ENCODE measurements around the gene SLC6A8.

The SLC6A8 gene

GRCh38 chrX:153687121-153688039 lies at the start of gene SLC6A8:
Gene SLC6A8 (plus strand): TSS chrX:153687926. CDS start chrX:153688575, 649 bp downstream.
- peak; percentile 80 for DNase-seq

GRCh38 chrX:153638041-153638371 lies 49.7 kb upstream of the SLC6A8 start:
- no peak for DNase-seq

GRCh38 chrX:153638436-153639176 lies 49.1 kb upstream of the SLC6A8 start:
- no peak for DNase-seq

- DNase-seq = no peak
Observed at GRCh38 chrX:153639177-153640044, 48.3 kb upstream of the SLC6A8 start.

DNA sequence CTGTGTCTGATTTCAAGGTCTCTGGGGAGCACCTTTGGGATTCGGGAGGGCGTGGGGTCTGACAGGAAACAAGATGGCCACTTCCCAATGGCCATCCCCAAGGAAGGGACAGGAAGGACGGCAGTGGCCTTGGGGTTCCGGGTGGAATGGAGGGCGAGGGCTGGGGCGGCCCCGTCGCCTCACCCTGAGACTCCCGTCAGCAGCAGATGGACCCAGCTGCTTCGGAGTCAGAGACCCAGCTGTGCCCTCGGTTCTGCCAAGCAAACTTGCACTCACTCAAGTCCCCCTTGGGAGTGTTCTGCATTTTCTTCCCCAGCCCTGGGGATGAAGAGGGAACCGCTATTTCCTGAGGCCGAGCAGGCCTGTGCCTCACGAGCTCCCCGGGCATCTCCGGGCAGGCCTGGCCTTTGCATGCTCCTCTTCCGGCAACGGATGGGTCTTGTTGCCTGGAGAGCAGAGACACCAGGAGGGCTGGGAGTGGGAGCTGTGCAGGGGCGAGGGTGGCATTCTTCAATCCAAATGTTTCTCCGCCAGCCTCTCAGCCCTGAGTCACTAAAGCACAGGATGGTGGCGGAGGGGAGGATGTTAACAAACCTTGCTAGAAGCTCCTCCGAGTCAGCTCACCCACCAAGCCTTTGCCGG lies 47.6 kb upstream of the SLC6A8 start:
- no peak for DNase-seq

DNA sequence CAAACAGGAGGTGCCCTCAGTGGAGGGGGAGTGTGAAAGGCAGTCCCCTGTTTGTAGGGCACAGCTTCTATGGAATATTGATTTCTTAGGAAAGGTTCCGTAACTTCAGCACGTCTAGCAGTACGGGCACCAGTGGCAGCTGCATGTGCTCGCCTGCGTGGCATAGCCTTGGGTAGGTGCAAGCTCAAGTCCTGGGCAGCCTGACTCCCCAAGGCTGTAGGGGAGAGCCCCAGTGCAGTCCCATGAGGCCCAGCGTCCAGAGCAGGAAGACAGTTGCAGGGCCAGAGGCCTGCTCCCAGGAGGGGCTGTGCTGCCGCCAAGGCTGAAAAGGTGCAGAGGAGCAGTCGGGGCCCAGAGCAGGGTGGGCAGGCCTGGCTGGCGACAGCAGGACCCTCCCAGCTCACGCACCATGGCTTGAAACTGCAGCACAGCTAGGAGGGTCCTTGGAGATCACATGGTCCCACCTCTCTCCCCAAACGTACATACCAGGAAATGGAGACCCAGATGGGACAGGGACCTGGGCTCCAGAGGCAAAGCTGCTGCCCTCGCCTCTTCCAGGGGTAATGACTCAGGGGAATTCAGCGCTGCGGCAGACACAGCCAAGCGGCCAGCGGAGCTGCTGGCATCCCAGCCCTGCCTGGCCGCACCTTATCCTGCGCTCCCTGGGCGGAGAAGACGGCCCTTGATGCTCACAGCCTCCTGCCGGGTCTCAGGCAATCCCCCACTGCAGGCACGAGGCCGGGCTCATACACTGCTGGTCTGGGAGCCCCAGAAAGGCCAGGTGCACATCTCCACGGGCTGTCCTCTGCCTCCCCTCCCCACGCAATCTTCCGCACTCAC lies 46.8 kb upstream of the SLC6A8 start:
- DNase-seq = no peak

DNA sequence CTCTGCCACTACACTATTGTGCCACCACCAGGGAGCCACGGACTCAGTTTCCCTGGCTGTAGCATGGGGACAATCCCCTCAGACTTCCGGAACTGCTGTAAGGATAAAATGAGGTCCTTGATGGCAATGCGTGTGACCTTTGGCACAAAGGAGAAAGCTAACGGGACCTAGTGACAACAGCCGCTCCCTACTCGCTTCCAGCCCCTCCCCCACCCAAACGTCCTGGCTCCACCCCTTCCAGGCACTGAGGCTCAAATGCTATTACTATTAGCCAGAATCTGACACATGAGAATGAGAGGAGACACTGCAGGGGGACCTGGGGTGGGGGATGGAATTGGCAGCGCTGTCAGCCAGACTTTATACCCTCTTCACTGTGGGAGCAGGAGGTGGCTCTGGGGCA lies 46.1 kb upstream of the SLC6A8 start:
- peak; percentile 21 for DNase-seq

DNA sequence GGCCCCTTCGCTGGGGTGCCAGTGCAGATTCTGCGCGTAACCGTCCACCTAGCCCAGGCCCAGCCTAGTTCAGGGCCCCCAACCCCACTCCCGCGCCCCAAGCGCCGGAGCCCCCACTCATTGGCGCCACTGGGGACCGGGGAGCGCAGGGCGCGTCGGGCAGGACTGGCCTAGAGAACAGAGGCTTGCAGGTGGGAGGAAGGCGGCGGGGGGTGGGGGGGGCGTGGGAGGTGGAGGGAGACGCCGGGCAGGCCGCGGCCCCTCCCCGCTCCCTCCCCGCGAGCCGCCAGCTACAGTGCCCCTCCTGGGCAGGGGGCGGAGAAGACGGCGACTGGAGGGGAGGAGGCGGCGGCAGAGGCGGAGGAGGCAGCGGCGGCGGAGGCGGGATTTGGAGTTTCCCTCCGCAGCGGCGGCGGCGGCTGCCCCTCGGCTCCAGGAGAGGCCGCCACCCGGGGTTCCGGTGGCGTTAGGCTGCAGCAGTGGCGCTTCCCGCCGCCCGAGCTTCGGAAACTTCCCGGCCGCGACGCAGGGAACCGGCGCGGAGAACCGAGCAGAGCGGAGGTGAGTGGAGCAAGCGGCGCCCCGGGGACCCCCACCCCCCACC lies 45.6 kb upstream of the SLC6A8 start:
- DNase-seq = peak; percentile 41

DNA sequence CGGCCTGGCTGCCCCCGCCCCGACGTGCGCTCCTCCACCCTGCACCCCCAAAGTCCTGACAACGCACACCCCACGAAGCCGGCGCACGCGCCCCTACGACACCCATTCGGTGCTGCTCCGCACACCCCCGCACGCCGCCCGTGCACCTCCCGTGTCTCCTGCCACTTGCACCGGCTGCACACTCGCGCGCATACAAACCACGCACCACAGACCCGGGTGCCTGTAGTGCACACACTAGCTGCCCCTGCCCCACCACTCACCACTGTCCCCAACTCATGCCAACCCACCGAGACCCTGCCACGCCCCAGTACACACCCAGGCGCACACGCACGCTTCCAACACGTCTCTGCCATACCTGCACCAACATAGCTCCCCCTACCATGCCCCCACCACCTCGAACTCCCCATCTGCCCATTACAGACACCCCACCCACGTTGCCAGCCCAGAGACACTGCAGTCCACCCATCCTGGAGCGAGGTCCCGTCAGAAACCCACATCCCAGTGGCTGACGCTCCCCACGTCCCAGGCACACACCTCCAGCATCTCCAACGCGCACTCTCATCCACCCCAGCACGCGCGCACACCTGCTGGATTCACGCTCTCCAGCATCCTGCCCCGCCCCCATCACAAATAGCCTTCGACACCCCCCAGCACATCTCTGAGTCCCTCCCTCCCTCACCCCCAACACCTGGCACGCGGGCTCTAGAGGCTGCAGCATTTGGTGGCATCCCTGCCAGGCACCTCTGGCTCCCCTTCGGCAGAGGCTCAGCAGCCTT lies 44.9 kb upstream of the SLC6A8 start:
- DNase-seq = peak; percentile 46

DNA sequence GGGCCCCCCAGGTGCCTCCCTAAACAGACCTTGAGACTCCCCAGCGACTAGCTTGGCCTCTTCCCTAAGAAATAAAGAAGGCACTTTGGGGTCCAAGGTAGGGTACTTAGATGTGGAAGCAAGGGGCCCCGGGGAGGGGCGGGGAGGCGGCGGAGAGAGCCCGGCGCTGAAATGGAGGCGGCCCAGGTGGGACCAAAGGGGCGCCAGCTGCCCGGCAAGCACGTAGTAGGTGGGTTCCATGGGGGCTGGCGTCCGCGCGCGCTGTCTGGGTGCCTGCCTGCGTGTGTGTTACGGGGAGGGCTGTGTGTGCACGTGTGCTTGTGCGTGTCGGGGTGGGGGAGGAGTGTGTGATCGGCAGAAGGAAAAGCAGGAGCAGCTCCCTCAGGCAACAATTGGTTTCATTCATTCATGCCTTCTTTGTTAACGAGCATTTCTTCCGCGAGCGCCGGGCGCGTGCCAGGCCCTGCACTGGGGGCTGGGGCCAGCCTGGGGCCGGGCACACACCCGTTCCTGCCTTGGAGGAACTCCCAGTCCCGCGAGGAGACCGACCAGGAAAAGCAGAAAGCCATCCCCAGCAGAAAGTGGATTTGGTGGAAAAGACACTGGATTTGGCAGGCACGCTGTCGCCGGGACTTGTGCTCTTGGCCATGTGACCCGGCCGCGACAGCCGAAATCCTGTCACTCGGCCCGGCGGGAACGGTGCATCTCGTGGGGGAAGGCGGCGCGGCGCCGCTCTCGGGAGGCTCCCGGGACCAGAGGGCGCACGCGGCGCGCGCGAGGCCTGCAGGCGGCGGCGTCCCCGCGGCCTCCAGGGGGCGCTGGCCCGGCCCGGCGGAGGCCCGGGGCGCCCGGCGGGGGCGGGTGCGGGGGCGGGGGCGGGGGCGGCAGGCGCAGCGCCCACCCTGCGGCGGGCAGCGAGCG lies 44.0 kb upstream of the SLC6A8 start:
- peak; percentile 29 for DNase-seq

DNA sequence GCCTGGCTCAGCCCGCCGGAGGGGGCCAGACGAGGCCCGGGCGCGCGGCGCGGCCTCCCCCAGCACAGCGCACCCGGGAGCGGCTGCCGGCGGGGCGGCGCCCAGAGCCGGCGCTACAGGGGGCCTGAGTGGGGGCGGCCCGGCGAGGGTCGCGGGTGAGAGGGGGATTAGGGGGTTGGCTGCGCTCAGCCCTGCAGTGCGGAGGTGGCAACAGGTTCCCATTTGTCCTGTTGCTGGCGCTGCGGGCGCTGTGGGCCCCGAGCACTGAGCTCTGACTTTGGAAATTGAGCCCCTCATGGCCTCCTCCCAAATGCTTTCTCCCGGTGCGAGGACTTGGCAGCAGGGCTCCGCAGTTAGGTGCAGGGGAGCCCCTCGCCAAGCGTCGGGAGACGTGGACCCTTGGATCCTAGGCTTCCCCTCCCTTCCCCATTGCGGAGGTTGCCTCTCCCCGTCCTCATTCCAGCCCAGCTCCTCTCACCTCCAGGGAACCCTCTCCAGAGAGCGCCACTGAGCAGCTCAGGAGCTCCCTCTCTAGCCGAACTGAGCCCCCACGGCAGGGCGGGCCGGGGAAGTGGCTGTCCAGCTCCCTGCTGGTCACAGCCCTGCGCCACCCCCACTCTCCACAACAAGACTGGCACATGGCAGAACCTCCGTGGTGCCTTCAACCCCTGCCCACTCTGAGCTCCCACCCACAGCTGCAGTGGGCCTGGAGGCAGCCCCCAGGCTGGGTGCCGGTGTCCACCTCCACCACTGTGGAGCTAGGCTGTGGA lies 43.2 kb upstream of the SLC6A8 start:
- DNase-seq = peak; percentile 12

DNA sequence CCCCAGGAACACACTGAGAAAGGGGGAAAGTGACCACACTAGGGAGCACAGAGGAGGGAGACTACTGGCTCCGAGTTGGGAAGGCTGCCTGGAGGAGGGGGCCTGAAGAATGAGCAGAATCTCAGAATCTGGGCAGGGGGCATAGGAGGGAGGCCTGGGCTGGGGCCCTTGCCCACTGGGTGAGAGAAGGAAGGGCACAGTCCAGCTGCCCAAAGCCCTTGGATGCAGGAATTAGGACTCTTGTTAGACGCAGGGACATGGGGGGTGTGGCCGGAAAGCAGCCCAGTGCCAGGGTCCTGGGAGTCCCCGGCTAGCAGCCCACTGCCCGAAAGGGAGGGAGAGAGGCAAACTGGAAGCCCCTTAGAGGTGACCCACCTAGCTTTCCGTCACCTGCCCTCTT lies 42.6 kb upstream of the SLC6A8 start:
- DNase-seq = no peak

DNA sequence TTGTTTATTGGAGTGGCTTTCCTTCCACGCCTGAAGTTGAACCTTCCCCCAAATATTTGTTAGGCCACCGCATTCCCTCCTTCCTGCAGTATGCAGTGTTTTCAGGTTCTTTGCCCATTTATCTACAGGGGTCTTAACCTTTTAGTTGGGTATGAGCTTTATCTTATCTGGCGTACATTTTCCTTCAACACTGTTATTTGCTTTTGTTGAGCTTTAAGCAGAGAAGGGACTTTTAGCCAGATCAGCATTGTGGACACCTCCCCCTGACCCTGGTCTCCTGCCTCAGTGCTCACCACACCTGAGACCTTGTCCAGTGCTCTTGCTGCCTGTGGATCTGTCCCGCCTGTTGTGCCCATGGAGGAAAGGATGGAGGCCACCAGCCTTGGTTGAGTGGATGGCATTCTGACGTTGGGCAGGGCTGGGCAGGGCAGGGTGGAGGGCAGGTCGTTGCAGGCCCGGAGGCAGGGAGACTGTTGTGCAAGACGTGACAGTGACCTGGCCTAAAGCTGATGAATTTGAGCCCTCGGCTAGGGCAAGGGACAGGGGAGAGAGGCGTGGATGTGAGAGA lies 41.7 kb upstream of the SLC6A8 start:
- DNase-seq = no peak

- DNase-seq = no peak
Observed at GRCh38 chrX:153646620-153647373, 40.9 kb upstream of the SLC6A8 start, which contains the start of gene DUSP9. Gene DUSP9 (plus strand): TSS chrX:153647203. CDS start chrX:153647954, 751 bp downstream.

GRCh38 chrX:153647461-153648357 lies 40.0 kb upstream of the SLC6A8 start:
- DNase-seq = no peak

Data from NCI-H1105 (cell line).